GM21367 (cell line): Measurements from ENCODE around the gene MAGI1.
"Not testable (repeated sequence)": the region's sequence is repeated elsewhere in the genome, so short reads cannot be mapped to it uniquely, and the experiment has no call there.

Experiments
- ATAC-seq: cut with Tn5 transposase; IDR thresholded peaks from one replicate; pipeline ENCODE4 v1.9.1; 2021; ENCODE audit not compliant: unreplicated experiment

MAGI1 gene

GRCh38 chr3:66038726-66039589, at the start of gene MAGI1:
MAGI1 (minus strand) TSS chr3:66038918; CDS start chr3:66038308, 610 bp downstream.
- ATAC-seq, result peak; percentile 89

- no peak for ATAC-seq
These were observed 45.1 kb upstream of the MAGI1 start for GRCh38 chr3:66083784-66084213.

- no peak for ATAC-seq
These were observed 44.5 kb upstream of the MAGI1 start for GRCh38 chr3:66083096-66083678.

- ATAC-seq, result no peak
These were observed 44.0 kb upstream of the MAGI1 start for GRCh38 chr3:66082679-66083078.

- no peak for ATAC-seq
These were observed 41.4 kb upstream of the MAGI1 start for GRCh38 chr3:66080167-66080566.

- ATAC-seq, result no peak
These were observed 39.3 kb upstream of the MAGI1 start for GRCh38 chr3:66077973-66078372.

- no peak for ATAC-seq
These were observed 38.2 kb upstream of the MAGI1 start for GRCh38 chr3:66076861-66077470.

- no peak for ATAC-seq
These were observed 36.6 kb upstream of the MAGI1 start for GRCh38 chr3:66075281-66075680.

- no peak for ATAC-seq
These were observed 34.9 kb upstream of the MAGI1 start for GRCh38 chr3:66073464-66074141.

GRCh38 chr3:66068255-66068654, 29.5 kb upstream of the MAGI1 start:
- ATAC-seq, result no peak

GRCh38 chr3:66066963-66067617, 28.4 kb upstream of the MAGI1 start:
- ATAC-seq, result no peak

- no peak for ATAC-seq
These were observed 16.6 kb upstream of the MAGI1 start for GRCh38 chr3:66055289-66055688.

GRCh38 chr3:66053550-66054094, 14.9 kb upstream of the MAGI1 start:
- ATAC-seq, result no peak

- no peak for ATAC-seq
These were observed 14.2 kb upstream of the MAGI1 start for GRCh38 chr3:66052721-66053549.

- ATAC-seq, result no peak
These were observed 12.1 kb upstream of the MAGI1 start for GRCh38 chr3:66050821-66051220.

- no peak for ATAC-seq
These were observed 9.3 kb upstream of the MAGI1 start for GRCh38 chr3:66048051-66048395.

GRCh38 chr3:66047311-66048050, 8.8 kb upstream of the MAGI1 start:
- ATAC-seq, result no peak

GRCh38 chr3:66046321-66046720, 7.6 kb upstream of the MAGI1 start:
- ATAC-seq, result not testable (repeated sequence)

- no peak for ATAC-seq
These were observed 3.1 kb upstream of the MAGI1 start for GRCh38 chr3:66041828-66042227.
